ENCODE results near the gene PHTF2.

PHTF2 gene

GRCh38 chr7:77950548-77950947 is 152.0 kb downstream of the PHTF2 start:
- DNase-seq (ENCODE audit: extremely low read depth, low read depth), result no peak
- no peak for TF ChIP-seq CTCF (IDR thresholded peaks at IDR 0.05; ENCODE audit: low read depth, low read length)

GRCh38 chr7:77954773-77955555 is 156.4 kb downstream of the PHTF2 start:
- no peak for TF ChIP-seq CTCF (IDR thresholded peaks at IDR 0.05; ENCODE audit: low read depth, low read length)
- DNase-seq (ENCODE audit: extremely low read depth, low read depth), result no peak

- DNase-seq (ENCODE audit: extremely low read depth, low read depth), result no peak
Observed at GRCh38 chr7:77958436-77958835, 159.9 kb downstream of the PHTF2 start.

GRCh38 chr7:77959080-77959479 is 160.5 kb downstream of the PHTF2 start:
- DNase-seq (ENCODE audit: extremely low read depth, low read depth), result no peak
- TF ChIP-seq CTCF (IDR thresholded peaks at IDR 0.05; ENCODE audit: low read depth, low read length), result no peak

More at GRCh38 chr7:77958436-77958835, 159.9 kb downstream of the PHTF2 start:
- no peak for TF ChIP-seq CTCF (IDR thresholded peaks at IDR 0.05; ENCODE audit: low read depth, low read length)

- DNase-seq (ENCODE audit: extremely low read depth, low read depth), result no peak
- TF ChIP-seq CTCF (IDR thresholded peaks at IDR 0.05; ENCODE audit: low read depth, low read length), result no peak
Observed at GRCh38 chr7:77960336-77960735, 161.8 kb downstream of the PHTF2 start.

GRCh38 chr7:77967429-77967828 is 168.9 kb downstream of the PHTF2 start:
- TF ChIP-seq CTCF (IDR thresholded peaks at IDR 0.05; ENCODE audit: low read depth, low read length), result no peak
- DNase-seq (ENCODE audit: extremely low read depth, low read depth), result no peak

- DNase-seq (ENCODE audit: extremely low read depth, low read depth), result no peak
- TF ChIP-seq CTCF (IDR thresholded peaks at IDR 0.05; ENCODE audit: low read depth, low read length), result no peak
Observed at GRCh38 chr7:77971726-77972125, 173.2 kb downstream of the PHTF2 start.

Measured in AG09319 (cell line).